ENCODE results near the gene UNC93A. TPM values are rescaled to one million over a fixed set of nuclear protein-coding genes. Genes with fewer than 3 reads are reported as not detected.
"Not testable (repeated sequence)": the region's sequence is repeated elsewhere in the genome, so short reads cannot be mapped to it uniquely, and the experiment has no call there.

UNC93A gene
- total and polyA plus RNA-seq, 2 donors (not counting 3 experiments of a cell fraction or from before 2014, with no cell fraction given), result not detected

DNA sequence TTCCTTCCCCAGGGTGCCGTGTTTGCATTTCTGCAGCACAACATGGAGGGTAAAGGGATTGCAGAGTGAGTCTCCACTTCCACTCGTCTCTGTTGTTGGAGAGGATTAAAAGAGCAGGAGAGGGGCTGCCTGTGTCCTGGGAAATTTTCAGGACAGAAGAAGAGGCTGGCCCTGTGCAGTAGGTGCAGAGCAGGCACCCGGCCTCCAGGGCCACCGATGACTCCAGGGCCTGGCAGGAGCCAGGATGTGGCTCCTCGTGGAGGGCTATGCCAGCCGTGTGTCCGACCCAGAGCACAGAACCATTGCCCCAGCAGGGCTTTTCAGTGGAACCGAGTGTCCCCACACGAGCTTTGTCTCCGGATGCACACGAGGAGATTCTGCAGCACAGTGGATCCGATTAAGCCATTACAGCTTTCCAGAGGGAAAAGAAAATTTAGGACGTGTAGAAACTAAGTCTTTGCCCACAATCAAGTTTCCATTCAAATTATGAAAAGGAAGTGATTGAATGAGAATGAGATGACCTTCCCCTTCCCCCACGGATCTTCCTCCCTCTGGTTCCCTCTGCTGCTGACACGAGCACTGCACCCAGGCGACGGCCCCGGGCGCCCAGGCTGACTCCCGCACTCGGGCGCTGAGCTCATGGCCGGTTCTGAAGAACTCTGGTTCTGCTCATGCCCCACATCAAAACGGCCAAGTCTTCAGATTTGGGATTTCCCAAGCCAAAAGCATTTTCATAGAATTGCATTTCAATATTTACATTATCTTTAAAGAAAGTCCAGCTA is 43.1 kb upstream of the UNC93A start:
- no peak for DNase-seq (ENCODE audit: low read depth, low spot score)
- ChIA-PET CTCF (no interaction called here), POLR2A (no interaction called here)
- BruUV-seq (replicated peaks), result no TSS peak
- no peak overlapping the region for H2AFZ ChIP-seq (ENCODE audit: low read depth, low read length)
- TF ChIP-seq, protein P1, sequence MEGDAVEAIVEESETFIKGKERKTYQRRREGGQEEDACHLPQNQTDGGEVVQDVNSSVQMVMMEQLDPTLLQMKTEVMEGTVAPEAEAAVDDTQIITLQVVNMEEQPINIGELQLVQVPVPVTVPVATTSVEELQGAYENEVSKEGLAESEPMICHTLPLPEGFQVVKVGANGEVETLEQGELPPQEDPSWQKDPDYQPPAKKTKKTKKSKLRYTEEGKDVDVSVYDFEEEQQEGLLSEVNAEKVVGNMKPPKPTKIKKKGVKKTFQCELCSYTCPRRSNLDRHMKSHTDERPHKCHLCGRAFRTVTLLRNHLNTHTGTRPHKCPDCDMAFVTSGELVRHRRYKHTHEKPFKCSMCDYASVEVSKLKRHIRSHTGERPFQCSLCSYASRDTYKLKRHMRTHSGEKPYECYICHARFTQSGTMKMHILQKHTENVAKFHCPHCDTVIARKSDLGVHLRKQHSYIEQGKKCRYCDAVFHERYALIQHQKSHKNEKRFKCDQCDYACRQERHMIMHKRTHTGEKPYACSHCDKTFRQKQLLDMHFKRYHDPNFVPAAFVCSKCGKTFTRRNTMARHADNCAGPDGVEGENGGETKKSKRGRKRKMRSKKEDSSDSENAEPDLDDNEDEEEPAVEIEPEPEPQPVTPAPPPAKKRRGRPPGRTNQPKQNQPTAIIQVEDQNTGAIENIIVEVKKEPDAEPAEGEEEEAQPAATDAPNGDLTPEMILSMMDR (IDR thresholded peaks at IDR 0.05; ENCODE audit: extremely low read depth in 1 of 2, insufficient read depth in 1 of 2, low read depth in 1 of 2, low read length in 2 of 2), result no peak
- TF ChIP-seq GATA2 (IDR thresholded peaks at IDR 0.05; ENCODE audit: insufficient read depth, insufficient read length, low read depth, low read length) (no peak), JUN (IDR thresholded peaks at IDR 0.05; ENCODE audit: borderline replicate concordance, insufficient read depth, insufficient read length, low read depth) (no peak), POLR2A (IDR thresholded peaks at IDR 0.05; ENCODE audit: low read depth, low read length) (no peak), MYC (IDR thresholded peaks at IDR 0.05; ENCODE audit: low read depth, low read length) (no peak)
- TF ChIP-seq, protein P2, sequence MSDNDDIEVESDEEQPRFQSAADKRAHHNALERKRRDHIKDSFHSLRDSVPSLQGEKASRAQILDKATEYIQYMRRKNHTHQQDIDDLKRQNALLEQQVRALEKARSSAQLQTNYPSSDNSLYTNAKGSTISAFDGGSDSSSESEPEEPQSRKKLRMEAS (IDR thresholded peaks at IDR 0.05; ENCODE audit: insufficient read depth, insufficient read length), result no peak
- H3K9ac ChIP-seq (replicated peaks; ENCODE audit: extremely low read depth, insufficient read depth, low read length), result no peak overlapping the region
- no peak overlapping the region for H3K27ac ChIP-seq (ENCODE audit: insufficient read depth, low read depth, low read length)
- H3K4me2 ChIP-seq (ENCODE audit: insufficient read depth, low read length), result no peak overlapping the region
- FAIRE-seq, result no peak
- intact Hi-C loops (cut with micrococcal nuclease), result no loop called here
- dilution Hi-C loops (cut with MboI; ENCODE audit: extremely low pct_ligation_motif_present, low sequenced_read_pairs), result no loop called here
- no peaks in the 10 kb centered on the region for H4K20me1 ChIP-seq (replicated peaks; ENCODE audit: control insufficient read depth, extremely low read depth, insufficient read depth, low read length)
- no peaks in the 10 kb centered on the region for H3K27me3 ChIP-seq (ENCODE audit: control insufficient read depth in 2 of 2, insufficient read depth in 2 of 2, low read length in 2 of 2)
- no peaks in the 10 kb centered on the region for H3K9me3 ChIP-seq (replicated peaks; ENCODE audit: control insufficient read depth, insufficient read depth, low read length)
- H3K4me1 ChIP-seq (ENCODE audit: control insufficient read depth, extremely low read depth, insufficient read depth, low read length), result no peaks in the 10 kb centered on the region
- H3K79me2 ChIP-seq (ENCODE audit: control insufficient read depth, insufficient read depth, low read length), result no peaks in the 10 kb centered on the region
- H3K36me3 ChIP-seq (ENCODE audit: control insufficient read depth in 2 of 2, extremely low read depth in 1 of 2, insufficient read depth in 2 of 2, low read length in 2 of 2), result no peaks in the 10 kb centered on the region
- no peak overlapping the region for H3K4me3 ChIP-seq (replicated peaks in 1 of 3; ENCODE audit: insufficient read depth in 1 of 3, low read depth in 1 of 3, low read length in 3 of 3)
- H3K9me1 ChIP-seq (replicated peaks; ENCODE audit: control insufficient read depth, extremely low read depth, insufficient read depth, low read length), result no peaks in the 10 kb centered on the region

DNA sequence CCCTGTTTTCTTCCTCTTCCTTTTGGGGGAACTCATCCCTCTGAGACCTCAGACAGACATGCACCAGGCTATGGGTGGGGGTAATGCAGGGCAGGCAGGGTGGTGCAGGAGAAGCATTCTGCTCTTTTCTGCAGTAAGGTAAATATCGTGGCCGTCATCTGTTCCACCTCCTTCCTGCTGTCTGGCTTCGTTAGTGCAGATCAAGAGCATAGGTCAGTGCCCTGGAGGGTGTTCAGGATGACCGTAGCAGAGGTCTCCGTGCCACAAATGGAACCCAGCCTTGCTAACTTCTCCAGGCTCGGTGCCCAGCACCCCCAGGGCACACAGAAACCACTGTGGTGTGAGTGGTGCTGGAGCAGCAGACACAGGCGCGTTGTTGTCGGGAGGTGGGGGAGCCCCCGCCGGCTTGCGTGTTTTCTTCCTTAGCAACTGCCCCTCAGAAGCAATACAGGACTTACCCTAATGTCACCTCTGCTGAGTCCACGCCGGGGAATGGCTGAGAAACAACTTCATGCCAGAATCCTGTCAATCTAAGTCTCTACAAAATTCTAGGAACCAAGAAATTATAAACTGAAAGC is 42.1 kb upstream of the UNC93A start:
- H3K36me3 ChIP-seq (ENCODE audit: control insufficient read depth in 2 of 2, extremely low read depth in 1 of 2, insufficient read depth in 2 of 2, low read length in 2 of 2); dilution Hi-C loops (cut with MboI; ENCODE audit: extremely low pct_ligation_motif_present, low sequenced_read_pairs); H4K20me1 ChIP-seq (replicated peaks; ENCODE audit: control insufficient read depth, extremely low read depth, insufficient read depth, low read length); DNase-seq (ENCODE audit: low read depth, low spot score); H3K4me2 ChIP-seq (ENCODE audit: insufficient read depth, low read length); H3K79me2 ChIP-seq (ENCODE audit: control insufficient read depth, insufficient read depth, low read length); H3K4me3 ChIP-seq (replicated peaks in 1 of 3; ENCODE audit: insufficient read depth in 1 of 3, low read depth in 1 of 3, low read length in 3 of 3); H3K9me3 ChIP-seq (replicated peaks; ENCODE audit: control insufficient read depth, insufficient read depth, low read length); POLR2A ChIA-PET; BruUV-seq (replicated peaks); H2AFZ ChIP-seq (ENCODE audit: low read depth, low read length); H3K27me3 ChIP-seq (ENCODE audit: control insufficient read depth in 2 of 2, insufficient read depth in 2 of 2, low read length in 2 of 2); CTCF ChIA-PET; H3K27ac ChIP-seq (ENCODE audit: insufficient read depth, low read depth, low read length); intact Hi-C loops (cut with micrococcal nuclease); H3K9ac ChIP-seq (replicated peaks; ENCODE audit: extremely low read depth, insufficient read depth, low read length); FAIRE-seq; H3K4me1 ChIP-seq (ENCODE audit: control insufficient read depth, extremely low read depth, insufficient read depth, low read length); H3K9me1 ChIP-seq (replicated peaks; ENCODE audit: control insufficient read depth, extremely low read depth, insufficient read depth, low read length): not testable (repeated sequence)
